Daoy (cell line): ENCODE results near the gene NUP50. TPM values are rescaled to one million over a fixed set of nuclear protein-coding genes. Genes with fewer than 3 reads are reported as not detected.

Experiments
- DNase-seq: peaks from one replicate; pipeline ENCODE4 v3.0.0-alpha.2; 2015; ENCODE audit warnings: low read depth
- total RNA-seq: library from RNA; depleted of rRNA; stranded (reverse); fragments of >200 nt; shearing (Covaris generic); gene quantifications from 2 replicates; pipeline ENCODE4 v1.2.3, GENCODE V29; 2014; rRNA removed

Gene NUP50
- total RNA-seq, 1 experiment from 2014 or later = 82.6 TPM

DNA sequence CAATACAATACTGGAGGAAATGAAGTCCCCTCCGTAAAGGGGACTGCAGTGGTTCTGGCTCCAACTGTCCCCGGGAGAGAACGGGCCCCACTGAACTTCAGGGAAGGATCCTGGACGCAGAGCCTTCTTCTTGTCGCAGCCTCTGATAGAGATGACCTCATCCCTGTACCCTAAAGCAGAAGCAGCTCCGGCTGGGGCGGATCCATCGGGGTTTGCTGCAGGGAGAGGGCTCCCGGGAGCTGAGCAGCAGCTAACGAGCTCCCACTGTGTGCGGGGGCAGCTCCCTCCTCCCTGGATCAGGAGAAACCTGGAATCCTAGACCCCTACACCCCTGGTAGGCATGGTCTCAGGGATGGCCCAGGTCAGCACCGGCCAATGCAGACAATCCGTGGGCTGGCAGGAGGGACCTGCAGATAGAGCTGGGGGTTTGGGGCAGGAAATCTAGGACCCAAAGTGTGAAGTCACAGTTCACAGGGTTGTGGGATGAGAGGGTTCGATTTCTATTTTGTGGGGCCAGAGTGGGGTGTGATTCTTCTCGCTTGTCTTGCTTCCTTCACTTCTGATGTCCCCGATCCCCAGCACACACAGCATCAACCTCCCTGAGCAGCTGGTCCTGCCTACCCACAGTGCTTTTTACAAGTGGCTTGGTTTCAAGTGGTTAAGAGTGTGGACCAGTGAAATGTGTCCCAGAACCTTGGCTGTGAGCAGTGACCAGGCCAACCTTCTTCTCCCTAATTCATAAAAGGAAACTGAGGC is 64.1 kb downstream of the NUP50 start:
- DNase-seq = no peak

DNA sequence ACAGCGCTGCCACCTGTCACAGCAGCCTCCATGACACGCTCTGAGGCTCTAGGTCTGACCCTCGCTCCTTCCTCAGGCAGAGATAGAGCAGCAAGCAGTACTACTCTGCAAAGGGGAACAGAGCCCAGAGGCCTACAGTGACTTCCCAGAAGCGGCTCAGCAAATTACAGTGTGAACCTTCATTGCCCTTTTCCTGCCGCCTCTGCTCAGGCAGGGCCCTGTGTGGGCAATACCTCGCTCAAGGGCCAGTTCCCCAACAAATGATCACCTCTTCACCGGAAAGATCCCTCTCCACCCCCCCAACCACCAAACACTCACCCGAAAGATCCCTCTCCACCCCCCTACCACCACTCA is 64.7 kb downstream of the NUP50 start:
- no peak for DNase-seq

DNA sequence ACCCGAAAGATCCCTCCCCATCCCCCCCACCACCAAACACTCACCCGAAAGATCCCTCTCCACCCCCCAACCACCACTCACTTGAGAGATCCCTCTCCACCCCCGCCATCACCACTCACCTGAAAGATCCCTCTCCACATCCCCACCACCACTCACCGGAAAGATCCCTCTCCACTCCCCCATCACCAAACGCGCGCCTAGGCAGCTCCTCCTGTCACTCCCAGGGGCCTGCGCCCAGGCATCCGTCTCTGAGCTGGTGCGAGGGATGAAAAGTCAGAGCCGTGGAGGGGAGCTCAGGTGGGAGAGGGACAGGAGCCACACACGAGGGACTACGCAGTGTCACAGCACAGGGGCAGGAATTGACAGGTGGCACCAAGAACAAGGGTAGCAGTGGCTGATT is 65.5 kb downstream of the NUP50 start:
- DNase-seq = no peak

DNA sequence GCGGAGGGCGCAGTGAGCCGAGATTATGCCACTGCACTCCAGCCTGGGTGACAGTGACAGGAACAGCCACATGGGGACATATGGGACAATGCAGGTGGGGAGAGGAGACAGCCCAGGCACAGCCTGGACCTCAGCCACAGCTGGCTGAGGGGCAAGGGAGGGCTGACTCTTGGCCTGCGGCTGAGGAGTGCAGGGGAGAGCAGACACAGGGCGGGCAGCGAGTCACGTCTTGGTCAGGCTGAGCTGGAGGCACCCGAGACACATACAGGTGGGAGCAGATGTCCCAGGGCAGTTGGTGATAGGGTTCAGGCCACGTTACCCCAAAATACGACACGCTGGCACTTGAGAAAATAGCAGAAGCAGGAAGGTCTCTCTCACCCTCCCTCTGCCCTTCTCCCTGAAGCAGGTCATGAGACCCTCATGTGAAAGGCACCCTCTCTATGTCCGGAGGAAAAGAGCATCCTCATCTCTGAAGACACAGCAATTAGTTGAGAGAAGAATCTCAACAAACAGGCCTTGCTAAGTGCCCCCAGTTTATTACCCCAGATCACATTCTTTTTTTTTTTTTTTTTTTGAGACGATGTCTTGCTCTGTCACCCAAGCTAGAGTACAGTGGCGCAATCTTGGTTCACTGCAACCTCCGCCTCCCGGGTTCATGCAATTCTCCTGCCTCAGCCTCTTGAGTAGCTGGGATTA is 66.4 kb downstream of the NUP50 start:
- DNase-seq = no peak

DNA sequence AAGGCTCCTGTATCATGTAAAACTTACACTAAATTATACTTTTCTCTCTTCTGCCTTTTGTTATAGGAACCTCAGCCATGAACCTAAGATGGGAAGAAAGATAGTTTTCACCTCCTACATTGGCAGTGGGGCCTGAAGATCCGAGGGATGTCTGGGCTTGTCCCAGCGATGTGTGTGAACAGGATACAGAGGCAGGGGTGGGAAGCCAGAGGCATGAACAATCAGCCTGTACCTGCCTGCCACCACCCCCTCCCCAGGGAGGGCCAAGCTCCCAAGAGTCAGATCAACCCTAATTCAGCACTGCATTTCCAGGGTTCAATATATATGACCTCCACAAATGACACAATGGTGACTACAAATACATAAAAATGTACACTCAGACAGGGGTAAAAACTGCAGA is 67.6 kb downstream of the NUP50 start:
- DNase-seq = no peak

DNA sequence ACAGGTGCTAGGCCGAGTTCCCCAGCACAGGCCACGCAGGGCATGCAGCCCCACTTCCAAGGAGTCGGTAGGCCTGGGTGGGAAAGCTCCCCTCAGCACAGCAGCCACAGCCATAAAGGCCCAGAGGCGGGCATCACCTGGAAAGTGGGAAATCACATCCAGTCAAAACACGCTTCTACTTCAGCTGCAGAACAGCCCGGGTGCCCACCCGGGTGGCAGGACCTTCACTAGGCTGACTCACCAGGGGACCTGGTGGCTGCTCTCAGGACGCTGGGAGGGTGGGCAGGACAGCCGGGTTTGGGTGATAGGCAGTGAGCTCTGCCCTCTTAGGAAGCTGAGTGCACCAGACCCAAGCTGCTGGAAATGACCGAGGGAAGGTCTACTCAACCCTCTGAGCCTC is 69.7 kb downstream of the NUP50 start:
- no peak for DNase-seq

DNA sequence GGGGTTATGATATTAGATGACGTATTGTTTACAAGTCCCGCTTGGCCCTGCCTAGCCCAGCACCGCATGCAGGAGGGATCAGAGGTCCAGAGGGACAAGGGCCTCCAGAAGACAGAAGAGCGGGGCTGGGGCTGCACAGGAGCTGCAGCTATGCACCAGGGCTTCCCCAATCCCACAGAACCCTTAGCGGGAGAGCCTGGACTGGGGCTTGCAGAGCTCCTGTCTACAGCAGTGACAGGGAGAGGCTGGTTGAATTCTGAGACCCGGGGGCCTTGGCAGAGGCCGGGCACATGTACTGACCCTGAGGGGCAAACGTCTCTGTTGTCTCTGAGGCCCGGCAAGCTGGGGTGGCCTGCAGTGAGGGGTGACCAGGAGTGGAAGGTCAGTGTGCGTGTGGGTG is 70.1 kb downstream of the NUP50 start:
- DNase-seq = no peak

DNA sequence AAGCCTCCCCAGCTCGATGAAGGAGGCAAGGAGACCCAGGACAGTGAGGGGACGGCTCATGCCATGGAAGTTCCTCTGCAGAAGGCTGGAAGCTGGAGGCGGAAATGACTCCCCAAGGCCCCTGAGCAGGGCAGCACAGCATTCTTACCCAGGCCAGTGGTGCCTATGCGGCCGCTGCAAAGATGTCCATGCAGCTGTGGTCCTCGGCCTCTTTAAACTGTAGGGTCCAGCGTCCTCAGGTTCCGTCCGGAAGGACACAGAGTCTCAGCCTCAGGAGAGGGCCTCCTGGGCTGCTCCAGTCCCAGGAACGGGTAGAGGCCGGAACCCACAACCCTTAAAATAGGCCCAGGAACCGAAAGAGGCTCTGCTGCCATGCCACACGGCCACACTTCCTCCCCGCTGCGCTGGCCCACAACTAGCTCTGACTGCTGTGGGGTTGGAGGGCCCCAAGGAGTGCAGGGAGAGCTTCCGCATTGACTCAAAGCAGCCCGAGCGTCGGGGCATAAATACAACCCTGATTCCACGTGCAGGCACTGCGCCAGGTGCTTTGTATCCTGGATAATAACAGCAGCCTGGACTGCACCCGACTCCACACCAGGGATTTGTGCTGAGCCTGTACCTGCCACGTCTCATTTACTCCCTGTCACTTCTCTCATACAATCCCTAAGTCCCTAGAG is 71.5 kb downstream of the NUP50 start:
- no peak for DNase-seq

DNA sequence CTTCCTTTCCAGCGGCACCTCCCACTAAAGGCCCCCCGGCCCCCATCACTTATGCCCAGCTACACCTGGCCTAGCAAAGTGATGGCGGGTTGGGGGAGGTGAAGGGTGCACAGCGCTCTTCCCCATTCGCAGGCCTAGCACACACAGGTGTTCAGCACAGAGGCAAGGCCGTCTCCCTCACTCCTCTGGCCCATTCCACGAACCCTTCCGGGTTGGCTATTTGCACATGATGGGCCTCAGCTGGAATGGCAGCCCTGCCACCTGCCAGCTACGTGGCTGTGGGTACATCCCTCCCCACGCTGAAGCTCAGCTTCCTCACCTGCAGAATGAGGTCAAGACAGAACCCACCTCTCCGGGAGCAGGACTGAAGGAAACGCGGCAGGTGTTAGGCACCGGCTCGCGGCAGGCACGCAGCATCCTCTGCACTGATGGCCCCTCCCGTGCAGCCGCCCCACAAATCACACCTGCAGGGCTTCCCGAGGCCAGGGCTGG is 72.2 kb downstream of the NUP50 start:
- DNase-seq = no peak

DNA sequence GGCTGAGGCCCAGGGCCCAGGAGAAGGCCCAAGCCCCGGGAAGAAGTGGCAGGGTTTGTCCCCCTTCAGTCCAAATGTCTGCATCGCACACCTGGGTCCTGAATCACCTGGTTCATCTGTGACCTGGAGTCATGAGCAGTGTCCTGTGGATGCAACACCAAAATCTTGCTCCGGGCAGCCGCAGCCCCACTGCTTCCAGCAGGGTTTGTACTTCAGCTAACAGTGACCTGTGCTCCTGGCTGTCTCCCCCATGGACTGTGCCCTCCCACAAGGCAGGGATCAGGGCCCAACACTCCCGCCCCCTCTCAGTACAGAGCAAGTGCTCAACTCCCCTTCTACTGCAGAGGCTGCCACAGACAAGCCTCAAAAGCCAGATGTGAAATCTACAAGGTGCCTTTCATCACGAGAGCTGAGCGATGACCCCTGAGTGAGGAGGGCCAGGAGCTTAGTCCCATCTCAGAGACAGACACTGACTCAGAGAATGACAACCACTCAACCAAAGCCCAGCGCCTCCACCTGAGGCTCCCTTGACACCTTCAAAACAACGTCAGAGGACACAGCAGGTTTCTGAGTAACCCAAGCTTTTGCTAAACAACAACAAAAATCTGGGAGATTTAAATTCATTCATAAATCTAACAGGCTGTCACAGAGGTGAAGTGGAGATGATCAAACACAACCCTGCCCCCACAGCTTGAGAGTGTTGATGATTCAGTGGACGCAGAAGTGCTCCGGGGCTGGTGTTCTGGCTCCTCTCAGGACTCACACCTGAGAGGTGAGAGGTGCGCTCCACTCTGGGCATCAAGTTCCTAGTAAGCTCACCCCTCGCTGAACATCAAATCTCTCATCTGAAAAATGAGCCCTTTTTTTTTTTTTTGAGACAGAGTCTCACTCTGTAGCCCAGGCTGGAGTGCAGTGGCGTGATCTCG is 73.6 kb downstream of the NUP50 start:
- no peak for DNase-seq

Other genes with a start within 250 kb of the NUP50 start
- gene PHF21B, start 153.9 kb upstream of the NUP50 start, total RNA-seq = 0.18 and 0.57 TPM in 2 replicates
- gene KIAA0930, start 77.0 kb downstream of the NUP50 start, total RNA-seq = 88.2 and 89.0 TPM in 2 replicates
- not detected in 2 replicates for gene UPK3A, start 121.0 kb downstream of the NUP50 start, total RNA-seq
- gene FAM118A, start 146.0 kb downstream of the NUP50 start, total RNA-seq = 8.8 and 10.1 TPM in 2 replicates
- not detected in 2 replicates for gene SMC1B, start 249.7 kb downstream of the NUP50 start, total RNA-seq
- 0.89 and 1.3 TPM in 2 replicates for gene RIBC2, start 249.8 kb downstream of the NUP50 start, total RNA-seq